ENCODE data around the gene SMIM15. TPM values are rescaled to one million over a fixed set of nuclear protein-coding genes. Genes with fewer than 3 reads are reported as not detected.

The SMIM15 gene
- total RNA-seq, 3 donors from 2014 or later (not counting 1 experiment from before 2014, with no cell fraction given): 19.5 to 24.1 (median 23.8) TPM

DNA sequence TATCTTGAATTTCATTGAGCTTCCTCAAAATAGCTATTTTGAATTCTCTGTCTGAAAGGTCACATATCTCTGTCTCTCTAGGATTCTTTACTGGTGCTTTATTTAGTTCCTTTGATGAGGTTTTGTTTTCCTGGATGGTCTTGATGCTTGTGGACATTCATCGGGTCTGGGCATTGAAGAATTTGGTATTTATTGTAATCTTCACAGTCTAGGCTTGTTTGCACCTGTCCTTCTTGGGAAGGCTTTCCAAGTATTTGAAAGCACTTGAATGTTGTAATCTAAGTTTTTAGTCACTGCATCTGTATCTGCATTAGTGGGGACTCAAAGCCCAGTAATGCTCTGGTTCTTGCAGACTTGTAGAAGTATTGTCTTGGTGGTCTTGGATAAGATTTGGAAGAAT lies 47.8 kb downstream of the SMIM15 start:
- intact Hi-C loops (cut with micrococcal nuclease): no loop called here
- Mint-ChIP-seq H3K9me3 (peaks cover 2 to 6% of the 10 kb centered on the region in 2 donors), H3K36me3 (peaks cover 15% of the 10 kb centered on the region), H3K4me3 (no peak overlapping the region), H3K4me1 (no peaks in the 10 kb centered on the region), H3K27ac (no peak overlapping the region), H3K27me3 (ENCODE audit: low read depth in 2 of 2) (no peaks in the 10 kb centered on the region)
- Histone ChIP-seq H3K36me3 (ENCODE audit: control insufficient read depth, insufficient read depth, low read length) (no peaks in the 10 kb centered on the region), H3K4me1 (ENCODE audit: control insufficient read depth, insufficient read depth, low read length) (no peaks in the 10 kb centered on the region), H3K9me3 (ENCODE audit: control insufficient read depth, insufficient read depth, low read length) (peaks cover 4% of the 10 kb centered on the region), H3K4me3 (ENCODE audit: low read length) (no peak overlapping the region), H3K27me3 (ENCODE audit: control insufficient read depth, insufficient read depth, low read length) (no peaks in the 10 kb centered on the region), H3K27ac (ENCODE audit: low read length) (no peak overlapping the region)
- WGBS (ENCODE audit: insufficient coverage): 96% methylated on average over 1 of the region's 1 CpG
- DNase-seq (no peak), ATAC-seq (no peak)
- TF ChIP-seq, protein P1, sequence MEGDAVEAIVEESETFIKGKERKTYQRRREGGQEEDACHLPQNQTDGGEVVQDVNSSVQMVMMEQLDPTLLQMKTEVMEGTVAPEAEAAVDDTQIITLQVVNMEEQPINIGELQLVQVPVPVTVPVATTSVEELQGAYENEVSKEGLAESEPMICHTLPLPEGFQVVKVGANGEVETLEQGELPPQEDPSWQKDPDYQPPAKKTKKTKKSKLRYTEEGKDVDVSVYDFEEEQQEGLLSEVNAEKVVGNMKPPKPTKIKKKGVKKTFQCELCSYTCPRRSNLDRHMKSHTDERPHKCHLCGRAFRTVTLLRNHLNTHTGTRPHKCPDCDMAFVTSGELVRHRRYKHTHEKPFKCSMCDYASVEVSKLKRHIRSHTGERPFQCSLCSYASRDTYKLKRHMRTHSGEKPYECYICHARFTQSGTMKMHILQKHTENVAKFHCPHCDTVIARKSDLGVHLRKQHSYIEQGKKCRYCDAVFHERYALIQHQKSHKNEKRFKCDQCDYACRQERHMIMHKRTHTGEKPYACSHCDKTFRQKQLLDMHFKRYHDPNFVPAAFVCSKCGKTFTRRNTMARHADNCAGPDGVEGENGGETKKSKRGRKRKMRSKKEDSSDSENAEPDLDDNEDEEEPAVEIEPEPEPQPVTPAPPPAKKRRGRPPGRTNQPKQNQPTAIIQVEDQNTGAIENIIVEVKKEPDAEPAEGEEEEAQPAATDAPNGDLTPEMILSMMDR (IDR thresholded peaks at IDR 0.05): no peak

Other genes with a start within 250 kb of the SMIM15 start
- gene ERCC8, start 217.4 kb downstream of the SMIM15 start, total RNA-seq: 1 to 10 TPM; 4.8 to 9.1 (median 5.5) TPM
- 1 to 10 TPM; 5.6 to 7.6 (median 7.0) TPM for gene NDUFAF2, start 217.3 kb downstream of the SMIM15 start, total RNA-seq
- gene ZSWIM6, start 169.8 kb upstream of the SMIM15 start, total RNA-seq: 10 to 100 TPM in 2 of 3 donors, 1 to 10 TPM in 1; 8.7 to 11.4 (median 10.5) TPM

Measured in natural killer cell (primary cell).